HepG2 (cell line): ENCODE results near the gene LRRC63. TPM values are rescaled to one million over a fixed set of nuclear protein-coding genes. Genes with fewer than 3 reads are reported as not detected.

Experiments
- ATAC-seq: fragments of 200-7000 bp; cut with Tn5 transposase; 3 replicates; pipeline ENCODE4 v1.9.1; 2020; ENCODE audit warnings: mild to moderate bottlenecking, moderate library complexity
- BruUV-seq: library from RNA; stranded (reverse); fragments of 400-500 nt; replicated peaks from 2 replicates; lab custom pipeline; 2021; lab: Mats Ljungman, UMichigan
- CTCF ChIA-PET: fragments of 300-600 bp; formaldehyde crosslinking; extraction: SDS; loops from one replicate; lab custom pipeline; 2021; ENCODE audit warnings: low total read pairs, inconsistent platforms, low intra/inter-chr PET ratio; lab: Yijun Ruan, JAX
- POLR2A ChIA-PET: fragments of 350-600 bp; sonication (Branson Sonifier 250); formaldehyde crosslinking; loops from one replicate; lab custom pipeline; 2020; ENCODE audit warnings: antibody characterized with exemption, inconsistent platforms; lab: Yijun Ruan, JAX
- DNase-seq: peaks from one replicate; pipeline ENCODE4 v3.0.0-alpha.2; 2015; ENCODE audit warnings: low spot score
- FAIRE-seq: peaks from 3 replicates; lab custom pipeline; 2011; peaks lifted over from hg19 to GRCh38; lab: Jason Lieb, UNC
- H2AFZ ChIP-seq: one replicate; pipeline ENCODE4 v1.6.1; 2011; ENCODE audit warnings: low read length, inconsistent platforms
- H3K27ac ChIP-seq: fragments of 300-600 bp; 3 replicates; pipeline ENCODE4 v1.8.0; 2011; ENCODE audit warnings: mixed run types, mild to moderate bottlenecking, mixed read lengths, low read length, inconsistent platforms; ENCODE audit not compliant: insufficient read depth; ENCODE audit errors: extremely low read length
- H3K27me3 ChIP-seq, 2 experiments: fragments of 200-600 bp in 1 of 2; 2 replicates in 1 of 2; 3 replicates in 1 of 2; pipeline versions ENCODE4 v1.6.0 to v1.8.0; 2011; ENCODE audit warnings: low read length in 2 of 2, mild to moderate bottlenecking in 2 of 2, moderate library complexity in 2 of 2, inconsistent platforms in 1 of 2; ENCODE audit not compliant: insufficient read depth in 2 of 2, control insufficient read depth in 1 of 2
- H3K36me3 ChIP-seq, 2 experiments: fragments of 200-600 bp in 1 of 2; replicated peaks in 1 of 2; 2 replicates in 1 of 2; 3 replicates in 1 of 2; pipeline versions ENCODE4 v1.5.1 to v1.8.0; 2011; ENCODE audit warnings: low read length in 2 of 2, inconsistent platforms in 1 of 2; ENCODE audit not compliant: insufficient read depth in 2 of 2, control insufficient read depth in 1 of 2
- H3K4me1 ChIP-seq: 2 replicates; pipeline ENCODE4 v1.5.1; 2012; ENCODE audit warnings: low read length, inconsistent platforms; ENCODE audit not compliant: insufficient read depth
- H3K4me2 ChIP-seq: 2 replicates; pipeline ENCODE4 v1.6.0; 2011; ENCODE audit warnings: low read depth, low read length, inconsistent platforms
- H3K4me3 ChIP-seq, 3 experiments: fragments of 200-600 bp in 1 of 3; sonication (generic), shearing (Covaris generic) in 1 of 3; replicated peaks in 1 of 3; 2 replicates each; pipeline ENCODE4 v1.5.1; 2011 to 2016; ENCODE audit warnings: low read length in 3 of 3, inconsistent platforms in 2 of 3, low read depth in 2 of 3, mild to moderate bottlenecking in 2 of 3, control low read depth in 1 of 3, mixed read lengths in 1 of 3; ENCODE audit not compliant: insufficient read depth in 1 of 3
- H3K79me2 ChIP-seq: one replicate; pipeline ENCODE4 v1.6.1; 2011; ENCODE audit warnings: low read length, inconsistent platforms; ENCODE audit not compliant: insufficient read depth
- H3K9ac ChIP-seq: 2 replicates; pipeline ENCODE4 v1.6.0; 2011; ENCODE audit warnings: mild to moderate bottlenecking, low read depth, low read length, inconsistent platforms; ENCODE audit not compliant: insufficient read depth
- H3K9me3 ChIP-seq: 2 replicates; pipeline ENCODE4 v1.5.1; 2012; ENCODE audit warnings: mild to moderate bottlenecking, low read length
- H4K20me1 ChIP-seq: 2 replicates; pipeline ENCODE4 v1.6.0; 2011; ENCODE audit warnings: inconsistent platforms, mild to moderate bottlenecking, low read length, moderate library complexity; ENCODE audit not compliant: insufficient read depth
- ATRX ChIP-seq: sonication (generic); formaldehyde crosslinking; IDR thresholded peaks from 2 replicates; pipeline ENCODE4 v1.4.0; 2020; ENCODE audit warnings: missing genetic modification reagents, borderline replicate concordance
- HNRNPK ChIP-seq: fragments of 200-400 bp; formaldehyde crosslinking; IDR thresholded peaks from 2 replicates; pipeline ENCODE4 v1.6.1; 2018; ENCODE audit warnings: low read length, low read depth, moderate library complexity, mild to moderate bottlenecking; ENCODE audit not compliant: poor library complexity, severe bottlenecking
- KDM2A ChIP-seq: sonication (generic); formaldehyde crosslinking; IDR thresholded peaks from 2 replicates; pipeline ENCODE4 v1.4.0; 2020; ENCODE audit warnings: low read depth, missing genetic modification reagents, borderline replicate concordance
- SP2 ChIP-seq: sonication (generic); formaldehyde crosslinking; IDR thresholded peaks from 2 replicates; pipeline ENCODE4 v1.5.1; 2020; ENCODE audit warnings: mild to moderate bottlenecking, missing genetic modification reagents
- ZBTB10 ChIP-seq: sonication (generic); formaldehyde crosslinking; IDR thresholded peaks from 2 replicates; pipeline ENCODE4 v1.4.0; 2020; ENCODE audit warnings: missing genetic modification reagents, borderline replicate concordance
- ZMYM3 ChIP-seq: sonication (generic); formaldehyde crosslinking; IDR thresholded peaks from 2 replicates; pipeline ENCODE4 v1.5.1; 2020; ENCODE audit warnings: mild to moderate bottlenecking, missing genetic modification reagents
- ZNF136 ChIP-seq: sonication (generic); formaldehyde crosslinking; IDR thresholded peaks from 2 replicates; pipeline ENCODE4 v1.8.1; 2022; ENCODE audit warnings: low read depth, mild to moderate bottlenecking, moderate library complexity, missing genetic modification reagents
- ZNF143 ChIP-seq: sonication (generic); formaldehyde crosslinking; IDR thresholded peaks from 2 replicates; pipeline ENCODE4 v1.4.0; 2020; ENCODE audit warnings: missing genetic modification reagents
- ZNF34 ChIP-seq: sonication (generic); formaldehyde crosslinking; IDR thresholded peaks from 2 replicates; pipeline ENCODE4 v1.4.0; 2020; ENCODE audit warnings: mild to moderate bottlenecking, missing genetic modification reagents, borderline replicate concordance
- ZNF343 ChIP-seq: sonication (generic); formaldehyde crosslinking; IDR thresholded peaks from 2 replicates; pipeline ENCODE4 v1.4.0; 2020; ENCODE audit warnings: mild to moderate bottlenecking, missing genetic modification reagents
- ZNF607 ChIP-seq: sonication (generic); formaldehyde crosslinking; IDR thresholded peaks from 2 replicates; pipeline ENCODE4 v1.5.1; 2020; ENCODE audit warnings: missing genetic modification reagents, mild to moderate bottlenecking, borderline replicate concordance
- ZNF678 ChIP-seq: sonication (generic); formaldehyde crosslinking; IDR thresholded peaks from 2 replicates; pipeline ENCODE4 v1.4.0; 2020; ENCODE audit warnings: mild to moderate bottlenecking, missing genetic modification reagents
- ZSCAN21 ChIP-seq: sonication (generic); formaldehyde crosslinking; IDR thresholded peaks from 2 replicates; pipeline ENCODE4 v1.8.0; 2022; ENCODE audit warnings: mild to moderate bottlenecking, missing genetic modification reagents, moderate library complexity, borderline replicate concordance
- WGBS: methylation state at CpG from one replicate; pipeline ENCODE4 v1.1.6; 2017; ENCODE audit warnings: low lambda C conversion rate; 5-methylcytosine and 5-hydroxymethylcytosine counted together
- in situ Hi-C: cut with HindIII; loops from 2 replicates; pipeline ENCODE4 v1.10.0; 2017; ENCODE audit warnings: low pct_unique_long_range_greater_than_20kb; ENCODE audit not compliant: extremely low pct_ligation_motif_present
- intact Hi-C: fragments of 100-400 bp; cut with micrococcal nuclease; formaldehyde crosslinking; loops from one replicate; pipeline ENCODE4 v1.10.0; 2022; ENCODE audit not compliant: unreplicated experiment
- polyA plus RNA-seq, 8 experiments: library from polyadenylated mRNA; depleted of rRNA in 3 of 8; stranded (reverse) in 7 of 8; unstranded in 1 of 8; fragments of >200 nt; fragmentation: Illumina TruSeq in 4 of 8; extraction: Trizol in 4 of 8; gene quantifications; 2 replicates each; pipeline versions ENCODE4 v1.2.1 to v1.2.3, GENCODE V29; 2011 to 2016; ENCODE audit warnings: low read depth in 4 of 8, missing spikeins in 1 of 8, mixed read lengths in 1 of 8; ENCODE audit not compliant: insufficient read depth in 1 of 8
- total RNA-seq, 5 experiments: library from RNA; depleted of rRNA; stranded (reverse); fragments of >200 nt; fragmentation: Illumina TruSeq; extraction: Trizol; gene quantifications; 2 replicates each; pipeline ENCODE4 v1.2.3, GENCODE V29; 2016; ENCODE audit warnings: low read depth in 1 of 5
- TF ChIP-seq, protein P1 (sequence below): sonication (generic); formaldehyde crosslinking; IDR thresholded peaks from 2 replicates; pipeline ENCODE4 v1.5.0; 2020; ENCODE audit warnings: missing genetic modification reagents

The LRRC63 gene
- total and polyA plus RNA-seq, 2 of the 13 experiments (the other 11 are each of a cell fraction or from before 2014, with no cell fraction given): not detected

DNA sequence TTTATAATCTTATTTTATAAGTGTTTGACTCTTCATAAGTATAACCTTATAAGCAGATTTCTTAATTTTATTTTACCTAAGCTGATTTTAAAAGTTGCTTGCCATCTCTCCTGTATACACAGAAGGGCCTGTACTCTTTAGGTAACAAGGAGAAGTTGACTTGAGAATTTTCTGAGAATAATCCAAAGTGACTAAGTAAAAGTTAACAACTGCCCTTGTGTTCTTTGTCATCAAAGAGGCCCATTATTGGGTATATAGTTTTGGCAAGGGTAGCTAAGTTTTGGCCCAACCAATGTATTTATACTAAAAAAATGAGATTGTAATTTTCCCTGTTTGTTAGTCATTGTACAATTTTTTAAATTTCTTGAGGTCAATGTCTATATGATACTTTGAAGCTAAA is 32.9 kb upstream of the LRRC63 start (continued):
- TF ChIP-seq ZBTB10 (CRISPR knock-in tag) (no peak), ZNF607 (CRISPR knock-in tag) (no peak), KDM2A (CRISPR knock-in tag) (no peak), ZMYM3 (CRISPR knock-in tag) (no peak), ZNF34 (CRISPR knock-in tag) (no peak), ATRX (CRISPR knock-in tag) (no peak), ZNF343 (CRISPR knock-in tag) (no peak), ZSCAN21 (CRISPR knock-in tag) (no peak), ZNF678 (CRISPR knock-in tag) (no peak), ZNF136 (CRISPR knock-in tag) (no peak), SP2 (CRISPR knock-in tag) (no peak), ZNF143 (CRISPR knock-in tag) (no peak)
- TF ChIP-seq, all 625 proteins: peak for 0

GRCh38 chr13:46179491-46179908 is 32.2 kb upstream of the LRRC63 start:
- H2AFZ ChIP-seq: no peak overlapping the region
- TF ChIP-seq, protein P1, sequence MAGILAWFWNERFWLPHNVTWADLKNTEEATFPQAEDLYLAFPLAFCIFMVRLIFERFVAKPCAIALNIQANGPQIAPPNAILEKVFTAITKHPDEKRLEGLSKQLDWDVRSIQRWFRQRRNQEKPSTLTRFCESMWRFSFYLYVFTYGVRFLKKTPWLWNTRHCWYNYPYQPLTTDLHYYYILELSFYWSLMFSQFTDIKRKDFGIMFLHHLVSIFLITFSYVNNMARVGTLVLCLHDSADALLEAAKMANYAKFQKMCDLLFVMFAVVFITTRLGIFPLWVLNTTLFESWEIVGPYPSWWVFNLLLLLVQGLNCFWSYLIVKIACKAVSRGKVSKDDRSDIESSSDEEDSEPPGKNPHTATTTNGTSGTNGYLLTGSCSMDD (CRISPR knock-in tag): no peak
- TF ChIP-seq HNRNPK: peak; percentile 53
- TF ChIP-seq, all 625 proteins: peak for 1
- POLR2A ChIA-PET: no interaction called here
- H3K27ac ChIP-seq: no peak overlapping the region
- DNase-seq (no peak), FAIRE-seq (no peak), ATAC-seq (no peak)
- H3K4me3 ChIP-seq: no peak overlapping the region
- no peak overlapping the region for H3K4me2 ChIP-seq
- CTCF ChIA-PET: no interaction called here
- 26% methylated on average over 3 of the region's 3 CpGs for WGBS
- no TSS peak for BruUV-seq
- H4K20me1 ChIP-seq: no peaks in the 10 kb centered on the region
- no peaks in the 10 kb centered on the region for H3K9me3 ChIP-seq
- peaks cover 2 to 8% of the 10 kb centered on the region in 2 experiments; a peak in 2 of 5 replicates for H3K27me3 ChIP-seq
- in situ Hi-C loops: no loop called here
- no peaks in the 10 kb centered on the region for H3K79me2 ChIP-seq
- H3K4me1 ChIP-seq: peaks cover 10% of the 10 kb centered on the region; the same call in 1 of the 2 replicates
- H3K36me3 ChIP-seq: no peaks in the 10 kb centered on the region
- intact Hi-C loops: no loop called here
- H3K9ac ChIP-seq: no peak overlapping the region
